WERI-Rb-1 (cell line): ENCODE results near the gene SNX12.
A peak's percentile ranks its signal among the peaks of the same experiment; 100 is the strongest.

Experiments used
- DNase-seq: peaks from one replicate; pipeline ENCODE4 v3.0.0-alpha.2; 2020
- H3K27ac ChIP-seq: fragments of 250-450 bp; sonication (Bioruptor Pico); 2 replicates; pipeline ENCODE4 v1.5.1; 2020; ENCODE audit warnings: mild to moderate bottlenecking, moderate library complexity
- H3K27me3 ChIP-seq: fragments of 250-450 bp; sonication (Bioruptor Pico); 2 replicates; pipeline ENCODE4 v1.5.1; 2021; ENCODE audit warnings: mild to moderate bottlenecking, low read depth, moderate library complexity; ENCODE audit not compliant: insufficient read depth, severe bottlenecking
- H3K36me3 ChIP-seq: fragments of 250-450 bp; sonication (Bioruptor Pico); 2 replicates; pipeline ENCODE4 v1.5.1; 2020; ENCODE audit warnings: mild to moderate bottlenecking, moderate library complexity
- H3K4me3 ChIP-seq: 2 replicates; pipeline ENCODE4 v1.5.1; 2011; ENCODE audit warnings: low read depth, mild to moderate bottlenecking, control low read depth, low read length
- H3K9me3 ChIP-seq: fragments of 250-450 bp; sonication (Bioruptor Pico); 2 replicates; pipeline ENCODE4 v1.5.1; 2021; ENCODE audit warnings: mild to moderate bottlenecking, moderate library complexity; ENCODE audit not compliant: severe bottlenecking
- CTCF ChIP-seq: IDR thresholded peaks from 2 replicates; pipeline ENCODE4 v1.5.1; 2011; ENCODE audit warnings: low read depth, mild to moderate bottlenecking, control low read depth, inconsistent platforms, low read length

Gene SNX12

DNA sequence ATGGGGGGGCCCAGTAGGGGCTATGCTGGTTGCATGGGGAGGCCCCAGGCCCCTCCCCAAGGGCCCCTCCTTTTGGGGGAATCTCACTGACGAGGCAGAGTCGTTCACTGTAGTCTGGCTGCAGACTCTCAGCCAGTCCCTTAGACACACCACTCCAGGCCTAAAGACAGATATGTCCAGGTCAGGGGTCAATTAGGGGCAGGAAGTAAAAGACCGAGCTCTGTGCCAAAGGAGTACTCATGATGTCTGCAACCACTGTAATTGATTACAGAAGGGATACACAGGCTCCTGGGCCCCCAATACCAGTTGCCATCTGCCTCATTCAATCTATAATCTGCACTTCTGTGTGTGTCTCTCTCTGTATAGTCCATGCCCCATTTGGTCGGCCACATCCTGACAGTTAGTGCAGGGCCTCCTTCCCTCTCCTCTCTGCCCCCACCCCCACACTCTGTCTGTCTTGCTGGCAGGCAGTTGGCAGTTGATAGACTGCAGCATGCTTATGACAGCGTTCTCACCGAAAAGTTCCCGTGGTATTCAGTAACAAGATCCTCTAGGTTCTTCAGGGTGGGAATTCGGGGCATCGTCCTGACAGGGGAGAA lies 39.7 kb upstream of the SNX12 start:
- no peak for DNase-seq
- Histone ChIP-seq H3K27me3 (peaks cover 4% of the 10 kb centered on the region), H3K4me3 (no peak overlapping the region), H3K27ac (no peak overlapping the region), H3K9me3 (no peaks in the 10 kb centered on the region), H3K36me3 (no peaks in the 10 kb centered on the region)
- TF ChIP-seq CTCF, result no peak

GRCh38 chrX:71107245-71107644 lies 39.1 kb upstream of the SNX12 start:
- Histone ChIP-seq H3K27me3 (peaks cover 4% of the 10 kb centered on the region), H3K36me3 (no peaks in the 10 kb centered on the region), H3K27ac (no peak overlapping the region), H3K4me3 (no peak overlapping the region), H3K9me3 (no peaks in the 10 kb centered on the region)
- TF ChIP-seq CTCF, result no peak
- no peak for DNase-seq

DNA sequence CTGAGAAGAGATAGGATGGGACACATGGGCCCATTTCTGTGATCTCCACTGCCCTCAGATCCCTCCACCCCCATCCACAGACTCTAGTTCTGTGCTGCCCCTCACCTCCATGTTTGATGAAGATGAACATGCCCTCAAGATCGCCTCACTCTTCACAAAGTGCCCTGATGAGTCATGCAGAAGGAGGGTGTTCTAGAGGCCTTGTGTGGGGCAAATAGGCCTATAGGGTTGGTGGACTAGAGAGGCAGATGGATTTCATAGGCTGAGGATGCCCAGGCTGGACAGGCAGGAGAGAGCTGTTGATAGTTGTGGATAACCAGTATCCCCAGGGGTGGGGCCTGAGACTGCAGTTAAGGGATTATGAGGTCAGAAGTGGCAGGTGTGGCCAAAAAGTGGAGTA lies 38.3 kb upstream of the SNX12 start, which contains the start of gene CXorf65:
Gene CXorf65, minus strand, starts transcription at position 314 of the 400 bp plus-strand sequence. Its CDS starts 184 bp downstream, at position 130.
- no peak within 1 kb of the TSS for H3K27ac ChIP-seq
- H3K4me3 ChIP-seq, result no peak within 1 kb of the TSS
- no peak for DNase-seq
- H3K9me3 ChIP-seq, result no peaks in the 10 kb centered on the region
- H3K36me3 ChIP-seq, result no peaks in the 10 kb centered on the region
- no peaks in the 10 kb centered on the region for H3K27me3 ChIP-seq
- no peak for TF ChIP-seq CTCF

DNA sequence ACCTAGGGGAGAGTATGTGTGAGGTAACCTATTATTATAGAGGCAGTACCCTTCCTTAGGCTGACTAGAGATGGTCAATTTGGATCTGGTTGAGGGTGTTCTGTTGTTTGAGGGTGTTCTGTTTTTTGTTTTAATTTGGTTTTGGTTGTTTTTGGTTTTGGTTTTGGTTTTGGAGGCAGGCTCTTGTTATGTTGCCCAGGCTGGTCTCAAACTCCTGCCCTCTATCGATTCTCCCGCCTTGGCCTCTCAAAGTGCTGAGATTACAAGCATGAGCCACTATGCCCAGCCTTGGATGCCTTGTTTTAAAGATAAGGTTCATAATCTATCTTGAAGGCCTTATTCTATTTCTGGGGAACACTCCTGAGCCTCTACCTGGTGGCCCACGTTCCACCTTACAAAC lies 37.5 kb upstream of the SNX12 start:
- Histone ChIP-seq H3K27me3 (no peaks in the 10 kb centered on the region), H3K36me3 (no peaks in the 10 kb centered on the region), H3K9me3 (no peaks in the 10 kb centered on the region), H3K4me3 (no peak overlapping the region), H3K27ac (no peak overlapping the region)
- no peak for TF ChIP-seq CTCF
- DNase-seq, result no peak

GRCh38 chrX:71103110-71103983 lies 35.2 kb upstream of the SNX12 start:
- peak overlapping the region; percentile 70 for H3K27ac ChIP-seq
- H3K4me3 ChIP-seq, result no peak overlapping the region
- DNase-seq, result peak; percentile 75

More at GRCh38 chrX:71103110-71103983, 35.2 kb upstream of the SNX12 start:
- H3K9me3 ChIP-seq, result no peaks in the 10 kb centered on the region
- no peaks in the 10 kb centered on the region for H3K36me3 ChIP-seq
- TF ChIP-seq CTCF, result no peak
- H3K27me3 ChIP-seq, result peaks cover 8% of the 10 kb centered on the region
